ENCODE measurements around the gene TRIM7. TPM values are rescaled to one million over a fixed set of nuclear protein-coding genes. Genes with fewer than 3 reads are reported as not detected.

Gene TRIM7
- total RNA-seq, 1 experiment from 2014 or later = 25.8 TPM

- ChIA-PET POLR2A (no interaction called here), CTCF (no interaction called here)
- H3K27ac ChIP-seq (ENCODE audit: low read length) = peak overlapping the region; percentile 62
- intact Hi-C loops (cut with micrococcal nuclease; ENCODE audit: unreplicated experiment) (loop anchor here (5.0 kb wide), 1 partner anchor 116 kb away; no protein-coding TSS in a partner anchor), in situ Hi-C loops (cut with HindIII; ENCODE audit: low pct_unique_long_range_greater_than_20kb, low sequenced_read_pairs) (no loop called here)
- DNase-seq (ENCODE audit: low read depth, low spot score) (no peak), ATAC-seq (0 out of 2 replicates have a peak, but pooled peaks have one; percentile 2)
- peaks cover 33% of the 10 kb centered on the region for H3K4me1 ChIP-seq (ENCODE audit: control insufficient read depth, insufficient read depth, low read length)
- H3K36me3 ChIP-seq (ENCODE audit: control insufficient read depth, insufficient read depth, low read length) = no peaks in the 10 kb centered on the region
- H3K9me3 ChIP-seq (ENCODE audit: control insufficient read depth, insufficient read depth, low read depth, low read length) = no peaks in the 10 kb centered on the region
- BruUV-seq (replicated peaks) = no TSS peak
- TF ChIP-seq, protein P1, sequence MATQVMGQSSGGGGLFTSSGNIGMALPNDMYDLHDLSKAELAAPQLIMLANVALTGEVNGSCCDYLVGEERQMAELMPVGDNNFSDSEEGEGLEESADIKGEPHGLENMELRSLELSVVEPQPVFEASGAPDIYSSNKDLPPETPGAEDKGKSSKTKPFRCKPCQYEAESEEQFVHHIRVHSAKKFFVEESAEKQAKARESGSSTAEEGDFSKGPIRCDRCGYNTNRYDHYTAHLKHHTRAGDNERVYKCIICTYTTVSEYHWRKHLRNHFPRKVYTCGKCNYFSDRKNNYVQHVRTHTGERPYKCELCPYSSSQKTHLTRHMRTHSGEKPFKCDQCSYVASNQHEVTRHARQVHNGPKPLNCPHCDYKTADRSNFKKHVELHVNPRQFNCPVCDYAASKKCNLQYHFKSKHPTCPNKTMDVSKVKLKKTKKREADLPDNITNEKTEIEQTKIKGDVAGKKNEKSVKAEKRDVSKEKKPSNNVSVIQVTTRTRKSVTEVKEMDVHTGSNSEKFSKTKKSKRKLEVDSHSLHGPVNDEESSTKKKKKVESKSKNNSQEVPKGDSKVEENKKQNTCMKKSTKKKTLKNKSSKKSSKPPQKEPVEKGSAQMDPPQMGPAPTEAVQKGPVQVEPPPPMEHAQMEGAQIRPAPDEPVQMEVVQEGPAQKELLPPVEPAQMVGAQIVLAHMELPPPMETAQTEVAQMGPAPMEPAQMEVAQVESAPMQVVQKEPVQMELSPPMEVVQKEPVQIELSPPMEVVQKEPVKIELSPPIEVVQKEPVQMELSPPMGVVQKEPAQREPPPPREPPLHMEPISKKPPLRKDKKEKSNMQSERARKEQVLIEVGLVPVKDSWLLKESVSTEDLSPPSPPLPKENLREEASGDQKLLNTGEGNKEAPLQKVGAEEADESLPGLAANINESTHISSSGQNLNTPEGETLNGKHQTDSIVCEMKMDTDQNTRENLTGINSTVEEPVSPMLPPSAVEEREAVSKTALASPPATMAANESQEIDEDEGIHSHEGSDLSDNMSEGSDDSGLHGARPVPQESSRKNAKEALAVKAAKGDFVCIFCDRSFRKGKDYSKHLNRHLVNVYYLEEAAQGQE (IDR thresholded peaks at IDR 0.05; ENCODE audit: insufficient read depth in 1 of 2, low read depth in 2 of 2, low read length in 1 of 2) = no peak
- TF ChIP-seq SIN3A (IDR thresholded peaks at IDR 0.05; ENCODE audit: borderline replicate concordance, insufficient read depth, low read depth, low read length) (no peak), TCF7L2 (IDR thresholded peaks at IDR 0.05; ENCODE audit: low read depth, low read length) (no peak), POLR2AphosphoS5 (IDR thresholded peaks at IDR 0.05; ENCODE audit: low read depth, low read length) (no peak), CTCF (IDR thresholded peaks at IDR 0.05) (no peak)
- no peaks in the 10 kb centered on the region for H3K27me3 ChIP-seq (ENCODE audit: control insufficient read depth, insufficient read depth, low read length)
- peak overlapping the region; percentile 28 to 41 for H3K4me3 ChIP-seq (ENCODE audit: low read depth in 2 of 2, low read length in 2 of 2)
Measured at GRCh38 chr5:181163487-181164075, 41.4 kb downstream of the TRIM7 start.

DNA sequence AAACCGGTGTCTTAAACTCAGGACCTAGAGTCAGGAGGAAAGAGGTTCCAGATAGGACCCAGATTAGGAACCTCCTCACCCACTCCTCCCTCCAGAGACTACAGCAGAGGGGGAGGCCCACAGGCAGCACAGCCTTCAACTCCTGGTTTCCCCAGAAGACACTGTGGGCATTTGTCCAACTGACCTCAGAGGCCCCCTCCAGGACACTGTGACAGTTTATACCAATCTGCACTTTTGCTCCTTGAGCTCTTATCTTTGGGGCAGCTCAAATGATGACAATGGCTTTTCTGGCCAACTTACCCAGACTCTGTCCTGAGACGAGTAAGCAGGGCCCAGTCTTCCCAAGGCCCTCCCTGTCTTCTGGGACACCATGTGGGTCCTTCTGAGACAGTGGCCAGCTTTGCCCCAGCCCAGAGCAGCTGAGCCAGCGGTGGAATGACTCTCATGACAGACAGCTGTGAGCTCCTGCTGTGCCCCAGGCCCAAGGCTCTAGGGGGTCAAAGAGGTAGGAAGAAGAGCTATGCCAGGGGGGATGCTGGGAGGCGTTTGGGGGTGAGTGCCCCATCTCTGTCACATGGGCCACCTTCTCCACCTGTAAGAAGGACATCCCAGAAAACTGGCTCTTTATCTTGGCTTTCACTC is 43.3 kb downstream of the TRIM7 start:
- POLR2A ChIA-PET = interaction anchor here (0.5 kb wide), 1 partner anchor 46 kb away, joined by 4 read pairs; no protein-coding TSS in a partner anchor
- in situ Hi-C loops (cut with HindIII; ENCODE audit: low pct_unique_long_range_greater_than_20kb, low sequenced_read_pairs) = no loop called here
- Histone ChIP-seq H3K27me3 (ENCODE audit: control insufficient read depth, insufficient read depth, low read length) (no peaks in the 10 kb centered on the region), H3K4me1 (ENCODE audit: control insufficient read depth, insufficient read depth, low read length) (peaks cover 26% of the 10 kb centered on the region), H3K27ac (ENCODE audit: low read length) (peak overlapping the region; percentile 95), H3K36me3 (ENCODE audit: control insufficient read depth, insufficient read depth, low read length) (no peaks in the 10 kb centered on the region), H3K4me3 (ENCODE audit: low read depth in 2 of 2, low read length in 2 of 2) (peak overlapping the region; percentile 28 to 50), H3K9me3 (ENCODE audit: control insufficient read depth, insufficient read depth, low read depth, low read length) (no peaks in the 10 kb centered on the region)
- ATAC-seq (no peak; the same call in 1 of the 2 replicates), DNase-seq (ENCODE audit: low read depth, low spot score) (no peak)
- TF ChIP-seq TCF7L2 (IDR thresholded peaks at IDR 0.05; ENCODE audit: low read depth, low read length) = no peak
- BruUV-seq (replicated peaks) = no TSS peak
- CTCF ChIA-PET = no interaction called here
- intact Hi-C loops (cut with micrococcal nuclease; ENCODE audit: unreplicated experiment) = loop anchor here (5.0 kb wide), 1 partner anchor 114 kb away; no protein-coding TSS in a partner anchor
